Mucosa of stomach (tissue), 1 donor: ENCODE data around the gene CYP8B1.
"Not testable (repeated sequence)": the region's sequence is repeated elsewhere in the genome, so short reads cannot be mapped to it uniquely, and the experiment has no call there.

ENCODE experiments used
- H3K27me3 ChIP-seq: one replicate; pipeline ENCODE4 v1.7.0; 2013; ENCODE audit warnings: mild to moderate bottlenecking, low read length; ENCODE audit not compliant: control insufficient read depth, insufficient read depth
- H3K36me3 ChIP-seq: one replicate; pipeline ENCODE4 v1.7.0; 2013; ENCODE audit warnings: low read length; ENCODE audit not compliant: control insufficient read depth, insufficient read depth
- H3K4me1 ChIP-seq: one replicate; pipeline ENCODE4 v1.7.0; 2013; ENCODE audit warnings: mild to moderate bottlenecking, low read length; ENCODE audit not compliant: control insufficient read depth, insufficient read depth
- H3K4me3 ChIP-seq: one replicate; pipeline ENCODE4 v1.7.0; 2013; ENCODE audit warnings: low read length
- H3K9ac ChIP-seq: one replicate; pipeline ENCODE4 v1.7.0; 2013; ENCODE audit warnings: mild to moderate bottlenecking, low read length, moderate library complexity
- H3K9me3 ChIP-seq: one replicate; pipeline ENCODE4 v1.7.0; 2013; ENCODE audit warnings: mild to moderate bottlenecking, low read length, moderate library complexity; ENCODE audit not compliant: control insufficient read depth
- donor health status: Pancreatic carcinoma.

CYP8B1 gene

DNA sequence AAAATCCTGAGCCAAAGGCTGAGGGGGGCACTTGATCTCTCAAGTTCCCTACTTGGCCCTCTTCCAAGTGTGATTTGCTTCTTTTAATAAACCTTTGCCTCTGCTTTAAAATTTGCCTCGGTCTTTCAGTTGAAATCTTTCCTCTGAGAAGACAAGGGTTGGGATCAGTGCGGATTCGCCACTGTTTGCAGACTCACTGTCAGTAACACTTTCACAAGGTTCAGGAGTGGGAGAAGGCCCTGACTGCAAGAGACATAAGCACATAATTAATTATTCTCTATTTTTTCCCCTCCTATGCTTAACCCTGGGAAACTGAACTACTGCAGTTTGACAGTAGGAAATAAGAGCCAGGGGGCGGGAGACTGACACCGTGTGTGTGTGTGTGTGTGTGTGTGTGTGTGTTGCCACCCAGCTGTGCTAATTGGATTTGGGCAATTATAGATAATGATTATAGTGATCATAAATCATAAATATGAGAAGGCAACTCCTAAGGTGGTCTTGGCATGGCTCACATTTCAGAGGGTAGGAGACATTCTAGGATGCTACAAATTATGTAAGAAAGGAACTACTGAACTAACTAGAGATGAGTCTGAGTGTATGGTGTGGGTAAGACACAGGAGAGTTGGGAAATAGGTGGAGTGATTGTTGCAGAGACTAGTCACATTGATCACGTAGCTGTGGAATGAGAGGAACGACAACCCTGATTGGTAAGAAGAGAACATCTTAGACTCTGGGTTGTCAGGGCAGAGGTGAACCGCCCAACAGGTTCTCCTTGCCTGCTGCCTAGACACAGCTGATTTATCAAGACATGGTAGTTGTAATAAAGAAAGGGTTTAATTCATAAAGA, 24.8 kb upstream of the CYP8B1 start:
- no peaks in the 10 kb centered on the region for H3K27me3 ChIP-seq
- no peaks in the 10 kb centered on the region for H3K36me3 ChIP-seq
- H3K9me3 ChIP-seq: no peaks in the 10 kb centered on the region
- peaks cover 51% of the 10 kb centered on the region for H3K4me1 ChIP-seq
- no peak overlapping the region for H3K9ac ChIP-seq
- no peak overlapping the region for H3K4me3 ChIP-seq

DNA sequence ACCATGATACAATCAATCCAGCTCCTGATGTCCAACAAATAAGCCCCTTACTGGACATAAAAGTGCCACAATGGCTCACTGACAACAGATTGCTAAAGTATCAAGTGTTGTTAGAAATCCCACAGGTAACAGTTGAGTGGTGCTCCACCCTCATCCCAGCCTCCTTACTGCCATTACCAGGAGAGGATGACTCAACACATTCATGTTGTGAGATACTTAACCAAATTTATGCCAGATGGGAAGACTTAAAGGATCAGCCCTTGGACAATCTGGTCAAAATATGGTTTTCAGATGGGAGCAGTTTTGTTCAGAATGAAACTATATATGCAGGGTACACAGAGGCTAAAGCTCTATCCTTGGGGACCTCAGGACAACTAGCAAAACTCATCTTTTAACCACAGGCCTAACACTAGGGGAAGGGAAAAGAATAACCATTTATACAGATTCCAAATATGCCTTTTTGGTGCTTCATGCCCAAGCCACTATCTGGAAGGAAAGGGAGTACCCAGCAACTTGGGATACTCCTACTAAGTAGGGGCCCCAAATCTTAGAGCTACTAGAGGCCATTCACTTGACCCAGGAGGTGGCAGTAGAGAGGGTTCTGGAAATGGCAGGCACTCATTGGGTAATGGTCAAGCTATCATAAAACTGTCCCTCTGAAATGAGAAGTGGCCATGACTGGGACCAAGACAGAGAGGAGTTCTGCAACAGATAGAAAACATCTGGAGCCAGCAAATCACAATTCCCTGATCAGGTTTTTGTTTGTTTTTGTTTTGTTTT, 23.4 kb upstream of the CYP8B1 start:
- H3K4me3 ChIP-seq: no peak overlapping the region
- no peaks in the 10 kb centered on the region for H3K27me3 ChIP-seq
- H3K36me3 ChIP-seq: no peaks in the 10 kb centered on the region
- H3K9ac ChIP-seq: no peak overlapping the region
- H3K4me1 ChIP-seq: peaks cover 56% of the 10 kb centered on the region
- no peaks in the 10 kb centered on the region for H3K9me3 ChIP-seq

DNA sequence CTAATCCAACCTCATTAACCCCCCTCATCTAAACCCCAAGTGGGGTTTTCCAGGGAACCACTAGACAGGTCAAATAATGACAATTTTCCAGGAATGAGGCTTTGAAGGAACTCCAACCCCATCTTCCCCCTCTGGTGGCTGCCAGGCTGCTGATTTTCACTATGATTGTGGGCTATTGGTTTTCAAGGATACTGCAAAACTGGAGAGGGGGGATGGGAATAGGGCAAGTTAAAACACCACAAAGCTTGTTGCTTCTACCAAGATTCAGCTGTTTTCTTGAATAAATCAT, 19.8 kb upstream of the CYP8B1 start:
- Histone ChIP-seq H3K27me3 (no peaks in the 10 kb centered on the region), H3K9me3 (no peaks in the 10 kb centered on the region), H3K4me1 (peaks cover 57% of the 10 kb centered on the region), H3K9ac (no peak overlapping the region), H3K36me3 (no peaks in the 10 kb centered on the region), H3K4me3 (no peak overlapping the region)

DNA sequence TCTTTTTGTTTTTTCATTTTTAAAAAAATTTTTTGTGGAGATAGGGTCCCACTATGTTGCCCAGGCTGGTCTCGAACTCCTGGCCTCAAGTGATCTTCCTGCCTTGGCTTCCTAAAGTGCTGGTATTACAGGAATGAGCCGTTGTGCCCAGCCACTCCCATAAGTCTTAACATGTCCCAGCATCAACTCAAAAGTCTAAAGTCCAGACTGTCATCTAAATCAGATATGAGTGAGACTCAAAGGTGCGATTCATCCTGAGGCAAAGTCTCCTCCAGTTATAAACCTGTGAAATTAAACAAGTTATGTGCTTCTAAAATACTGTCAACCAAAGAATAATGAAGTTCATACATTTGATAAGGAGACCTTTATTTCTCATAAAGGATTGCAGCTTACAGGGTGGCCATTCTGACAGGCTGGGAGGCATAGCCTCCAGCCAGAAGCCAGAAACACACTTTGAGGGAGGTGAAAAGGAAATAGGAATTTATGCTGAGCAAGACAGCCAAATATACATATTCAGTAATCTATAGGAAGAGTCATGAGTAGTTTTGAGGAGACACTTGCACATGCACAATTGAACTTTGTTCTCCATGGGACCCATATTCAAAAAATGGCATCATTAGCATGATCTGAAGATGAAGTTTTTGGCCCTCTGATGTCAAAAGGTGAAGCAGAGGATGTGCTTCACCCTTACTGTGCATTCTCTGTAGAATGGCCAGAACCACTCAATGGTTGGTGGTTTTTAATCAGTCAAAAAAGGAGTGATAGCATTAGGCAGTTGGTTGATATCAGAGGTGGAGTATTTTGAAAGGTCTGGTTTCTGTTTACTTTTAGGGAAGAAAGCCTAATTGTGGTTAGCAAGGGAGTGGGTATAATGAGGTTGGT, 19.3 kb upstream of the CYP8B1 start:
- Histone ChIP-seq H3K9me3 (no peaks in the 10 kb centered on the region), H3K4me1 (peaks cover 51% of the 10 kb centered on the region), H3K36me3 (no peaks in the 10 kb centered on the region), H3K27me3 (no peaks in the 10 kb centered on the region), H3K9ac (no peak overlapping the region), H3K4me3 (no peak overlapping the region)

DNA sequence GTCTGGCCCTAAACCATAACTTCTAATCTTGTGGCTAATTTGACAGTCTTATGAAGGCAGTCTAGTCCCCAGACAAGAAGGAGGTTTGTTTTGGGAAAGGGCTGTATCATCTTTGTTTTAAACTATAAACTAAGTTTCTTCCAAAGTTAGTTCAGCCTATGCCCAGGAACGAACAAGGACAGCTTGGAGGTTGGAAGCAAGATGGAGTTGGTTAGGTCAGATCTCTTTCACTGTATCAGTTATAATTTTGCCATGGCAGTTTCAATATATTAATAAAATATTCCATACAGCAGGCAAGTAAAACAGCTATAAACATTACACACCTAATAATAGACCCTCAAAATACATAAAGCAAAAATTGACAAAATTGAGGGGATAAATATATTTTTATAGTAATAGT, 17.1 kb upstream of the CYP8B1 start:
- H3K9me3 ChIP-seq: no peaks in the 10 kb centered on the region
- H3K4me3 ChIP-seq: no peak overlapping the region
- no peaks in the 10 kb centered on the region for H3K36me3 ChIP-seq
- no peaks in the 10 kb centered on the region for H3K27me3 ChIP-seq
- H3K4me1 ChIP-seq: peaks cover 42% of the 10 kb centered on the region
- H3K9ac ChIP-seq: no peak overlapping the region

DNA sequence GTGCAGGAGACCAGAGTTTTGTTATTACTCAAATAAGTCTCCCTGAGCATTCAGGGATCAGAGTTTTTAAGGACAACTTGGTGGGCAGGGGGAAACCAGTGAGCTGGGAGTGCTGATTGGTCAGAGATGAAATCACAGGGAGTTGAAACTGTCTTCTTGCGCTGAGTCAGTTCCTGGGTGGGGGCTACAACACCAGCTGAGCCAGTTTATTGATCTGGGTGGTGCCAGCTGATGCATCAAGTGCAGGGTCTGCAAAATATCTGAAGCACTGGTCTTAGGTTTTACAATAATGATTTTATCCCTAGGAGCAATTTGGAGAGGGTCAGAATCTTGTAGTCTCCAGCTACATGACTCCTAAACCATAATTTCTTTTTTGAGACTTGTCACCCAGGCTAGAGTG, 16.5 kb upstream of the CYP8B1 start:
- H3K9me3 ChIP-seq: no peaks in the 10 kb centered on the region
- no peaks in the 10 kb centered on the region for H3K27me3 ChIP-seq
- no peaks in the 10 kb centered on the region for H3K36me3 ChIP-seq
- no peak overlapping the region for H3K4me3 ChIP-seq
- no peak overlapping the region for H3K9ac ChIP-seq
- peaks cover 49% of the 10 kb centered on the region for H3K4me1 ChIP-seq

DNA sequence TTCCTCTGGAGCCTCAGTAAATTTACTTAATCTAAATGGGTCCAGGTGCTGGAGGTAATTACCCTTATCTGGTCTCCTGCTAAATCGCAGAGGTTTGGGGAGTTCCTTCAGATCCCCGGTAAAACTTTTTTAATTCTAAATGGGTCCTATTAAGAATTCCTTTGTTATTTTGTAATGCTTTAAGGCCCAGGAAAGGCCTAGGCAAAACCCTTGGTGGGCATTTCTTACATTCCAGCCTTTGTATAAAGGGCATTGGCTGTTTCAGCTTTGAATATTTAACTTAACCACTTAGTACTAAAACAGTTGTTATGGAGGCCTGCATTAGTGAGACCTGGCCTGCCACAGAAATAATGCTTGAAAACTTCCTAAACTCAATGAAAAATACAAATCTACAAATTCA, 15.4 kb upstream of the CYP8B1 start:
- H3K27me3 ChIP-seq: no peaks in the 10 kb centered on the region
- no peaks in the 10 kb centered on the region for H3K9me3 ChIP-seq
- H3K9ac ChIP-seq: no peak overlapping the region
- no peaks in the 10 kb centered on the region for H3K36me3 ChIP-seq
- H3K4me3 ChIP-seq: no peak overlapping the region
- peaks cover 54% of the 10 kb centered on the region for H3K4me1 ChIP-seq

DNA sequence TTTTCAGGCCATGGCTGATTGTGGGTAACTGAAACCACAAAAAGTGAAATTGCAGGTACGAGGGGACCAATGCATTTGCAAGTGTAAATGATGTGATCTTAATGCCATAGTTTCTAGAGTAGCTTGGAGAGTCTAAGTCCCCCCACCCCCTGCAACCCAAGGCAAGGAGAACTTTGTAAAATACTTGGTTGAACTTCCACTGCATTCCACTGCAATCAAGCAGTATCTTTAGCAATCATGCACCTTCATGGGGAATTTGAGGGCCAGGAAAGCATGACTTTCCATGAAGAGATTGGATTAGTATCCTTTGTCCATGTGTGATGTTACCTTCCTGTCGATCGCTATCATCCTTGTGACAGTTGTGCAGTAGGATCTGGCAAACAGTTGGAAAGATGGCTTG, 11.4 kb upstream of the CYP8B1 start:
- Histone ChIP-seq H3K36me3 (no peaks in the 10 kb centered on the region), H3K4me1 (peaks cover 27% of the 10 kb centered on the region), H3K9me3 (no peaks in the 10 kb centered on the region), H3K9ac (no peak overlapping the region), H3K27me3 (no peaks in the 10 kb centered on the region), H3K4me3 (no peak overlapping the region)

DNA sequence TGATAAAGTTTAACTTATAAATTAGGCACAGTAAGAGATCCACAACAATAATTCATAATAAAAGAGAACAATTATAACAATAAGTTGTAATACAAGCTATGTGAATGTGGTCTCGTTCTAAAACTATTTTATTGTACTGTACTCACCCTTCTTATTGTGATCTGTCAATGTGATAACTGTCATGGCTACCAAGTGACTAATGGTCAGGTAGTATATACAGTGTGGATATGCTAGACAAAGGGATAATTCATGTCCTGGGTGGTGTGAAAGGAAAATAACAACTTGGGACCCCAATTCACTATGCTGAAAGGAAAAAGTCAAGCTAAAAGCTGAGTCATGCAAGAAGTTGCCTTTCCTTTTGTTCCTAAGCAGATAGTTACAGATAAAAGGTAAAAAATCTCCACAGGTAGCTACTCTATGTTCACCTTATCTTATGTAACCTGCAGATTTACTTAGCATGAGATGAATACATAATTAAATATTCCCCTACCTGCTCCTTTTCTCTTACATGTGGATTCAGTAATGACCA, 10.7 kb upstream of the CYP8B1 start:
- Histone ChIP-seq H3K9ac (no peak overlapping the region), H3K4me1 (peaks cover 25% of the 10 kb centered on the region), H3K4me3 (no peak overlapping the region), H3K27me3 (no peaks in the 10 kb centered on the region), H3K9me3 (no peaks in the 10 kb centered on the region), H3K36me3 (no peaks in the 10 kb centered on the region)

DNA sequence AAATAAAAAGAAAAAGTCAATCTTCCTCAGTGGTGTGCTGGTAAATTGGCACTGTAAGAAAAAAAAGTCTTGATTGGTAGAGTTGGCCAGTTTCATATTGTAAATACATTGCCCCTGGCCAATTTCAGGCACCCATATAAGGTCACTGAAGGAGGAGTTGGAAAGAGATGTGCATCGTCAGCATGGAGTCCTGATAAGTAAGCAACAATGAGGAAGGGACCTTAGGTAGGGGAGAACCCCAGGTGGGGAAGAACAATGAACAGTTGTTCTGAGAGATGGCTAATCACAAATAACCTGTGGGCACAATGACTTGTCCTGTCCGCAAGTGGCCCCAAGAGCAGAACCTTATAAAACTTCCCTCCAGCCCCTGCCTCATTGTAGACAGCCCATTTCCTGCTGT, 8.6 kb upstream of the CYP8B1 start:
- no peaks in the 10 kb centered on the region for H3K27me3 ChIP-seq
- H3K36me3 ChIP-seq: no peaks in the 10 kb centered on the region
- no peaks in the 10 kb centered on the region for H3K9me3 ChIP-seq
- no peak overlapping the region for H3K4me3 ChIP-seq
- peaks cover 35% of the 10 kb centered on the region for H3K4me1 ChIP-seq
- H3K9ac ChIP-seq: no peak overlapping the region

DNA sequence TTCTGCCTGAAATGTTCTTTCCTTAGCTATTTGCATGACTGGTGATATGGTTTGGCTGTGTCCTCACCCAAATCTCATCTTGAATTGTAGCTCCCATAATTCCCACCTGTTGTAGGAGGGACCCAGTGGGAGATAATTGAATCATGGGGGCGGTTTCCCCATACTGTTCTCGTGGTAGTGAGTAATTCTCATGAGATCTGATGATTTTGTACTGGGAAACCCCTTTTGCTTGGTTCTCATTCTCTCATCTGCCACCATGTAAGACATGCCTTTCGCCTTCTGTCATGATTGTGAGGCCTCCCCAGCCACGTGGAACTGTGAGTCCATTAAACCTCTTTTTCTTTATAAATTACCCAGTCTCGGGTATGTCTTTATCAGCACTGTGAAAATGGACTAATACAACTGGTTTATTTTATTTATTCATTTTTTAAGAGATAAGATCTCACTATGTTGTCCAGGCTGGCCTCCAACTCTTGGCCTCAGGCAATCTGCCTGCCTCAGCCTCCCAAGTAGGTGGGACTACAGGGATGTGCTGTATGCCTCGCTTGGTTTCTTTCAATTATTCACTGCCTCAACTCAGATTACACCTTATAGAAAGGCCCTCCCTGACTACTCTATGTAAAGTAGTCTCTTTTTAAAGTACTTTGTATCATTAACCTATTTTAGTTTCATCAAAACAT, 7.7 kb upstream of the CYP8B1 start:
- H3K4me3 ChIP-seq, H3K9me3 ChIP-seq, H3K9ac ChIP-seq, H3K36me3 ChIP-seq, H3K27me3 ChIP-seq: not testable (repeated sequence)
- H3K4me1 ChIP-seq: peaks cover 33% of the 10 kb centered on the region
